HEK293 (cell line): ENCODE data around the gene S100A4.

Source experiments
- CTCF ChIA-PET: fragments of 350-600 bp; formaldehyde crosslinking; extraction: SDS; loops from one replicate; lab custom pipeline; 2021; ENCODE audit warnings: antibody characterized with exemption; lab: Yijun Ruan, JAX
- POLR2A ChIA-PET: fragments of 300-600 bp; formaldehyde crosslinking; extraction: SDS; loops from one replicate; lab custom pipeline; 2020; ENCODE audit warnings: antibody characterized with exemption, inconsistent platforms; lab: Yijun Ruan, JAX
- H3K27ac ChIP-seq: fragments of 200-500 bp; sonication (Bioruptor generic); 2 replicates; pipeline ENCODE4 v1.5.1; 2014; ENCODE audit warnings: low read depth, low read length, control low read depth, inconsistent platforms; ENCODE audit errors: extremely low read depth
- H3K36me3 ChIP-seq, 2 experiments: fragments of 200-500 bp in 1 of 2; sonication (Bioruptor generic) in 1 of 2; 1 replicate in 1 of 2; 2 replicates in 1 of 2; pipeline ENCODE4 v1.5.1; 2014 to 2017; ENCODE audit warnings: inconsistent platforms in 2 of 2, low read length in 2 of 2; ENCODE audit not compliant: control insufficient read depth in 2 of 2, insufficient read depth in 1 of 2
- H3K4me1 ChIP-seq: fragments of 200-500 bp; sonication (Bioruptor generic); 2 replicates; pipeline ENCODE4 v1.5.1; 2014; ENCODE audit warnings: mild to moderate bottlenecking, low read length, inconsistent platforms; ENCODE audit not compliant: control insufficient read depth, insufficient read depth
- H3K4me3 ChIP-seq: 2 replicates; pipeline ENCODE4 v1.5.1; 2011; ENCODE audit warnings: low read depth, mild to moderate bottlenecking, control low read depth, low read length, moderate library complexity
- H3K9me3 ChIP-seq: fragments of 200-500 bp; sonication (Bioruptor generic); 2 replicates; pipeline ENCODE4 v1.5.1; 2014; ENCODE audit warnings: low read depth, low read length, inconsistent platforms; ENCODE audit not compliant: control insufficient read depth, insufficient read depth
- GLIS2 ChIP-seq: fragments of 450-650 bp; formaldehyde crosslinking; IDR thresholded peaks from 2 replicates; pipeline ENCODE4 v1.5.1; 2016; ENCODE audit warnings: missing biosample characterization, missing genetic modification characterization
- IKZF3 ChIP-seq: fragments of 450-650 bp; IDR thresholded peaks from 2 replicates; pipeline ENCODE4 v1.5.0; 2018; ENCODE audit warnings: missing biosample characterization, mild to moderate bottlenecking, missing genetic modification characterization, moderate library complexity
- KLF1 ChIP-seq: fragments of 450-650 bp; formaldehyde crosslinking; IDR thresholded peaks from 2 replicates; pipeline ENCODE4 v1.5.1; 2016; ENCODE audit warnings: missing biosample characterization, missing genetic modification characterization
- KLF17 ChIP-seq: fragments of 450-650 bp; formaldehyde crosslinking; IDR thresholded peaks from 2 replicates; pipeline ENCODE4 v1.5.1; 2016; ENCODE audit warnings: missing biosample characterization, missing genetic modification characterization
- MEIS1 ChIP-seq: sonication (generic); formaldehyde crosslinking; IDR thresholded peaks from 2 replicates; pipeline ENCODE4 v1.8.1; 2022; ENCODE audit warnings: missing genetic modification reagents, mild to moderate bottlenecking, borderline replicate concordance
- MZF1 ChIP-seq: fragments of 450-650 bp; formaldehyde crosslinking; IDR thresholded peaks from 2 replicates; pipeline ENCODE4 v1.5.1; 2017; ENCODE audit warnings: missing biosample characterization, missing genetic modification characterization, borderline replicate concordance
- SCRT1 ChIP-seq: fragments of 450-650 bp; formaldehyde crosslinking; IDR thresholded peaks from 2 replicates; pipeline ENCODE4 v1.5.1; 2016; ENCODE audit warnings: missing biosample characterization, missing genetic modification characterization, borderline replicate concordance
- SCRT2 ChIP-seq: fragments of 450-650 bp; formaldehyde crosslinking; IDR thresholded peaks from 2 replicates; pipeline ENCODE4 v1.5.1; 2016; ENCODE audit warnings: missing biosample characterization, missing genetic modification characterization
- SP2 ChIP-seq: fragments of 450-650 bp; formaldehyde crosslinking; IDR thresholded peaks from 2 replicates; pipeline ENCODE4 v1.5.1; 2016; ENCODE audit warnings: missing biosample characterization, missing genetic modification characterization
- SP3 ChIP-seq: fragments of 450-650 bp; formaldehyde crosslinking; IDR thresholded peaks from 2 replicates; pipeline ENCODE4 v1.5.1; 2016; ENCODE audit warnings: missing biosample characterization, missing genetic modification characterization
- YY2 ChIP-seq: fragments of 450-650 bp; formaldehyde crosslinking; IDR thresholded peaks from 2 replicates; pipeline ENCODE4 v1.5.1; 2016; ENCODE audit warnings: missing biosample characterization, missing genetic modification characterization
- ZBTB21 ChIP-seq: fragments of 450-650 bp; formaldehyde crosslinking; IDR thresholded peaks from 2 replicates; pipeline ENCODE4 v1.5.1; 2017; ENCODE audit warnings: missing biosample characterization, missing genetic modification characterization
- ZBTB8A ChIP-seq: fragments of 450-650 bp; formaldehyde crosslinking; IDR thresholded peaks from 2 replicates; pipeline ENCODE4 v1.5.1; 2016; ENCODE audit warnings: missing biosample characterization, missing genetic modification characterization
- ZFP37 ChIP-seq: fragments of 450-650 bp; formaldehyde crosslinking; IDR thresholded peaks from 2 replicates; pipeline ENCODE4 v1.5.1; 2016; ENCODE audit warnings: missing biosample characterization, missing genetic modification characterization
- ZNF10 ChIP-seq: fragments of 450-650 bp; formaldehyde crosslinking; IDR thresholded peaks from 2 replicates; pipeline ENCODE4 v1.5.1; 2017; ENCODE audit warnings: missing biosample characterization, missing genetic modification characterization
- ZNF112 ChIP-seq: fragments of 450-650 bp; formaldehyde crosslinking; IDR thresholded peaks from 2 replicates; pipeline ENCODE4 v1.5.0; 2017; ENCODE audit warnings: missing biosample characterization, missing genetic modification characterization
- ZNF174 ChIP-seq: fragments of 450-650 bp; formaldehyde crosslinking; IDR thresholded peaks from 2 replicates; pipeline ENCODE4 v1.5.0; 2017; ENCODE audit warnings: missing biosample characterization, mild to moderate bottlenecking, missing genetic modification characterization
- ZNF184 ChIP-seq: fragments of 450-650 bp; IDR thresholded peaks from 2 replicates; pipeline ENCODE4 v1.5.1; 2018; ENCODE audit warnings: missing biosample characterization, mild to moderate bottlenecking, missing genetic modification characterization
- ZNF19 ChIP-seq: fragments of 450-650 bp; formaldehyde crosslinking; IDR thresholded peaks from 2 replicates; pipeline ENCODE4; 2016; ENCODE audit warnings: missing biosample characterization, missing genetic modification characterization, low read depth
- ZNF202 ChIP-seq: fragments of 450-650 bp; formaldehyde crosslinking; IDR thresholded peaks from 2 replicates; pipeline ENCODE4 v1.5.1; 2016; ENCODE audit warnings: missing biosample characterization, missing genetic modification characterization, borderline replicate concordance
- ZNF214 ChIP-seq: fragments of 450-650 bp; formaldehyde crosslinking; IDR thresholded peaks from 2 replicates; pipeline ENCODE4 v1.5.1; 2017; ENCODE audit warnings: missing biosample characterization, mild to moderate bottlenecking, missing genetic modification characterization, borderline replicate concordance
- ZNF248 ChIP-seq: fragments of 450-650 bp; formaldehyde crosslinking; IDR thresholded peaks from 2 replicates; pipeline ENCODE4 v1.5.1; 2017; ENCODE audit warnings: missing biosample characterization, missing genetic modification characterization
- ZNF350 ChIP-seq: fragments of 450-650 bp; formaldehyde crosslinking; IDR thresholded peaks from 2 replicates; pipeline ENCODE4 v1.5.0; 2017; ENCODE audit warnings: missing biosample characterization, mild to moderate bottlenecking, missing genetic modification characterization
- ZNF404 ChIP-seq: fragments of 450-650 bp; formaldehyde crosslinking; IDR thresholded peaks from 2 replicates; pipeline ENCODE4 v1.5.1; 2017; ENCODE audit warnings: missing biosample characterization, missing genetic modification characterization
- ZNF544 ChIP-seq: fragments of 450-650 bp; formaldehyde crosslinking; IDR thresholded peaks from 2 replicates; pipeline ENCODE4 v1.5.0; 2017; ENCODE audit warnings: missing biosample characterization, missing genetic modification characterization
- ZNF571 ChIP-seq: fragments of 450-650 bp; formaldehyde crosslinking; IDR thresholded peaks from 2 replicates; pipeline ENCODE4 v1.5.0; 2017; ENCODE audit warnings: missing biosample characterization, missing genetic modification characterization
- ZNF623 ChIP-seq: fragments of 450-650 bp; formaldehyde crosslinking; IDR thresholded peaks from 2 replicates; pipeline ENCODE4 v1.5.1; 2016; ENCODE audit warnings: missing biosample characterization, missing genetic modification characterization
- ZNF768 ChIP-seq: fragments of 450-650 bp; formaldehyde crosslinking; IDR thresholded peaks from 2 replicates; pipeline ENCODE4 v1.5.1; 2018; ENCODE audit warnings: missing biosample characterization, mild to moderate bottlenecking, missing genetic modification characterization

S100A4 gene

GRCh38 chr1:153539395-153540093 lies 6.1 kb downstream of the S100A4 start:
- Histone ChIP-seq H3K4me3 (no peak overlapping the region), H3K27ac (no peak overlapping the region), H3K4me1 (peaks cover under 1% of the 10 kb centered on the region; the same call in 1 of the 2 replicates), H3K9me3 (no peaks in the 10 kb centered on the region), H3K36me3 (no peaks in the 10 kb centered on the region)
- TF ChIP-seq ZNF112 (tag by site-specific recombination) (no peak), ZFP37 (no peak), ZNF174 (tag by site-specific recombination) (no peak), ZNF404 (tag by site-specific recombination) (no peak), ZBTB21 (tag by site-specific recombination) (no peak), ZNF768 (tag by site-specific recombination) (no peak), ZNF10 (tag by site-specific recombination) (no peak), ZNF19 (tag by site-specific recombination) (no peak), ZNF544 (tag by site-specific recombination) (no peak), ZNF623 (tag by site-specific recombination) (no peak), ZNF350 (tag by site-specific recombination) (no peak), MZF1 (no peak), ZNF214 (tag by site-specific recombination) (no peak), GLIS2 (tag by site-specific recombination) (no peak), ZNF184 (tag by site-specific recombination) (no peak)
- ChIA-PET POLR2A (interaction anchor here (1.0 kb wide), 1 partner anchor 12 kb away, joined by 3 read pairs; no protein-coding TSS in a partner anchor), CTCF (interaction anchor here (0.7 to 1.1 kb wide), 4 partner anchors 14 to 262 kb away, joined by 3 to 4 read pairs (median 3); no protein-coding TSS in a partner anchor)

DNA sequence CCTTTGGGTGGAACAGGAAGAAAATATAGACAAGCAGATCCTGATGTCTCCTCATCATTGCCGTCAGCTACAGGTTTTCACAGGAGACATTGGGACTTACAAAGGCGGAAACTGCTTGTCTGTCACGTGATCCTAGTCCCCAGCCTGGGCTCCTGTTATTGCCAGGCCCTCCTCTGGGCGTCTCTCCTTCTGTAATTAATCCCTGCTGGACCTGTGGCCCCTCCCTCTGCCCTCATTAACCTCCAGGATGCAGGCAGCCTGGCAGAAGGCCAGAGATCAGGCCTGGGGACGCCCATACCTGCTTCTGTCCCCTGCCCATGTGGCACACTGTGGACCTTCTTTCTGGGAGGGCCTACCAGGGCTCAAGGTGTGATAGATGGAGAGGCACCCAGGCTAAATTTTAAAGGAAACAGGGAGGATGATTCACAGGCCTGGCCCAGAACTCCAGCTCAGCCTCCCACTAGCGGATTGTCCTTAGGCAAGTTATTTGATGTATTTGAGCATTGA lies 7.2 kb downstream of the S100A4 start:
- Histone ChIP-seq H3K9me3 (no peaks in the 10 kb centered on the region), H3K4me3 (no peak overlapping the region), H3K4me1 (no peaks in the 10 kb centered on the region), H3K36me3 (no peaks in the 10 kb centered on the region), H3K27ac (no peak overlapping the region)
- CTCF ChIA-PET, result no interaction called here
- POLR2A ChIA-PET, result no interaction called here
- 0 out of 2 replicates have a peak, but pooled peaks have one; percentile 24 for TF ChIP-seq SCRT1
- TF ChIP-seq ZBTB8A (tag by site-specific recombination), result 0 out of 2 replicates have a peak, but pooled peaks have one; percentile 29
- TF ChIP-seq SP3 (tag by site-specific recombination), result 0 out of 2 replicates have a peak, but pooled peaks have one; percentile 22
- no peak for TF ChIP-seq ZNF571 (tag by site-specific recombination)
- TF ChIP-seq SCRT2 (tag by site-specific recombination), result peak; percentile 76
- no peak for TF ChIP-seq ZNF248 (tag by site-specific recombination)
- TF ChIP-seq YY2, result no peak
- TF ChIP-seq SP2 (tag by site-specific recombination), result peak; percentile 29
- 0 out of 2 replicates have a peak, but pooled peaks have one; percentile 10 for TF ChIP-seq IKZF3
- no peak for TF ChIP-seq MEIS1
- no peak for TF ChIP-seq ZNF202
- TF ChIP-seq KLF17 (tag by site-specific recombination), result peak; percentile 33; the same call in 1 of the 2 replicates
- peak; percentile 64 for TF ChIP-seq KLF1 (tag by site-specific recombination)
- no peak for TF ChIP-seq ZNF350 (tag by site-specific recombination)
